OCI-LY1 (cell line): ENCODE data around the gene TNFAIP8L3.

Source experiments
- EZH2 ChIP-seq: fragments of 200-600 bp; sonication (generic), shearing (Covaris generic); IDR thresholded peaks from 2 replicates; pipeline ENCODE4 v1.8.0; 2017; ENCODE audit warnings: borderline replicate concordance, mixed run types, mild to moderate bottlenecking, antibody characterized with exemption, low read length, moderate library complexity, mixed read lengths
- TF ChIP-seq, protein P1 (sequence below): fragments of 200-600 bp; sonication (generic), shearing (Covaris generic); IDR thresholded peaks from 2 replicates; pipeline ENCODE4 v1.5.1; 2017; ENCODE audit warnings: mild to moderate bottlenecking, antibody characterized with exemption, low read length, moderate library complexity, mixed read lengths

DNA sequence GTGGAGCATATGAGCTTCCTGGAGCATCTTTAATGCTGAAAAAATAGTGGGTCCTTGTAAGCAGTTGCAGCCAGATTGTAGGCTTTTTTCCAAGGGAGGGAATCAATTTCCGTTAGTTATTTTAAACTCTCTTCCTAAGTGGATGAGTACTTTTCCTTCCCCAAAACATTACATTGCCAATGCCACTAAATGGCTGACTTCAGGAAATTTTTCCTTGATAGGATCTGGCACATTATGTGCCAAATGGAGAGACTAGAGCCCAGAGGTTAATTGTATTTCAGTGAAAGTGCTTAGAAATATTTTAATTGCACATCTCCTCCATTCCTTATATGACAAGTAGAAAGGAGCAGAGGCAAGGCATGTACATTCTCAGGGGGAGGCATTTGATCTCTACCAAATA is 83.5 kb downstream of the TNFAIP8L3 start:
- TF ChIP-seq, protein P1, sequence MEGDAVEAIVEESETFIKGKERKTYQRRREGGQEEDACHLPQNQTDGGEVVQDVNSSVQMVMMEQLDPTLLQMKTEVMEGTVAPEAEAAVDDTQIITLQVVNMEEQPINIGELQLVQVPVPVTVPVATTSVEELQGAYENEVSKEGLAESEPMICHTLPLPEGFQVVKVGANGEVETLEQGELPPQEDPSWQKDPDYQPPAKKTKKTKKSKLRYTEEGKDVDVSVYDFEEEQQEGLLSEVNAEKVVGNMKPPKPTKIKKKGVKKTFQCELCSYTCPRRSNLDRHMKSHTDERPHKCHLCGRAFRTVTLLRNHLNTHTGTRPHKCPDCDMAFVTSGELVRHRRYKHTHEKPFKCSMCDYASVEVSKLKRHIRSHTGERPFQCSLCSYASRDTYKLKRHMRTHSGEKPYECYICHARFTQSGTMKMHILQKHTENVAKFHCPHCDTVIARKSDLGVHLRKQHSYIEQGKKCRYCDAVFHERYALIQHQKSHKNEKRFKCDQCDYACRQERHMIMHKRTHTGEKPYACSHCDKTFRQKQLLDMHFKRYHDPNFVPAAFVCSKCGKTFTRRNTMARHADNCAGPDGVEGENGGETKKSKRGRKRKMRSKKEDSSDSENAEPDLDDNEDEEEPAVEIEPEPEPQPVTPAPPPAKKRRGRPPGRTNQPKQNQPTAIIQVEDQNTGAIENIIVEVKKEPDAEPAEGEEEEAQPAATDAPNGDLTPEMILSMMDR = no peak
- TF ChIP-seq EZH2 = no peak
